Liver (tissue), 9 donors: ENCODE measurements around the gene CLCN2. TPM values are rescaled to one million over a fixed set of nuclear protein-coding genes. Genes with fewer than 3 reads are reported as not detected.

Experiments used
- DNase-seq: peaks from one replicate; pipeline ENCODE4 v3.0.0-alpha.2; 2017; ENCODE audit warnings: low spot score
- H3K27ac ChIP-seq, 2 donors: one replicate each; pipeline ENCODE4 v1.7.0; 2013; ENCODE audit warnings: inconsistent platforms in 2 of 2, low read length in 2 of 2, control low read depth in 1 of 2, low read depth in 1 of 2, mild to moderate bottlenecking in 1 of 2
- H3K27me3 ChIP-seq, 4 donors: one replicate each; pipeline versions ENCODE4 v1.6.1 to v1.7.0; 2013; ENCODE audit warnings: low read length in 3 of 4, inconsistent platforms in 1 of 4, mild to moderate bottlenecking in 1 of 4, moderate library complexity in 1 of 4; ENCODE audit not compliant: control insufficient read depth in 4 of 4, insufficient read depth in 4 of 4
- H3K36me3 ChIP-seq, 4 donors: one replicate each; pipeline versions ENCODE4 v1.6.1 to v1.7.0; 2013; ENCODE audit warnings: low read length in 3 of 4, mild to moderate bottlenecking in 3 of 4, low read depth in 1 of 4, moderate library complexity in 1 of 4; ENCODE audit not compliant: control insufficient read depth in 4 of 4, insufficient read depth in 3 of 4
- H3K4me1 ChIP-seq, 4 donors: one replicate each; pipeline versions ENCODE4 v1.6.1 to v1.7.0; 2013; ENCODE audit warnings: low read length in 3 of 4, mild to moderate bottlenecking in 3 of 4, moderate library complexity in 1 of 4; ENCODE audit not compliant: control insufficient read depth in 4 of 4, insufficient read depth in 4 of 4
- H3K4me3 ChIP-seq, 3 donors: one replicate each; pipeline versions ENCODE4 v1.6.1 to v1.7.0; 2013; ENCODE audit warnings: low read length in 3 of 3, control low read depth in 1 of 3, low read depth in 1 of 3, mild to moderate bottlenecking in 1 of 3
- H3K9ac ChIP-seq, 2 donors: one replicate each; pipeline ENCODE4 v1.7.0; 2013; ENCODE audit warnings: low read length in 2 of 2, mild to moderate bottlenecking in 2 of 2, moderate library complexity in 2 of 2, control low read depth in 1 of 2, low read depth in 1 of 2
- H3K9me3 ChIP-seq, 4 donors: one replicate each; pipeline versions ENCODE4 v1.6.1 to v1.7.0; 2013; ENCODE audit warnings: low read length in 3 of 4; ENCODE audit not compliant: control insufficient read depth in 4 of 4
- EGR1 ChIP-seq, 2 donors: IDR thresholded peaks; 2 replicates each; pipeline ENCODE4 v1.6.1; 2016 to 2018; ENCODE audit warnings: antibody characterized with exemption in 2 of 2, low read depth in 2 of 2
- FOXA1 ChIP-seq: IDR thresholded peaks from 2 replicates; pipeline ENCODE4 v1.6.1; 2016; ENCODE audit warnings: antibody characterized with exemption
- FOXA2 ChIP-seq: IDR thresholded peaks from 2 replicates; pipeline ENCODE4 v1.6.1; 2016; ENCODE audit warnings: antibody characterized with exemption
- GABPA ChIP-seq, 2 donors: IDR thresholded peaks in 1 of 2; conservative IDR thresholded peaks in 1 of 2; 2 replicates each; pipeline ENCODE4 v1.6.1; 2016; ENCODE audit warnings: antibody characterized with exemption in 2 of 2, mild to moderate bottlenecking in 1 of 2, moderate library complexity in 1 of 2
- HNF4A ChIP-seq, 2 donors: conservative IDR thresholded peaks; 2 replicates each; pipeline ENCODE4 v1.6.1; 2016; ENCODE audit warnings: antibody characterized with exemption in 2 of 2, mild to moderate bottlenecking in 2 of 2
- HNF4G ChIP-seq: IDR thresholded peaks from 2 replicates; pipeline ENCODE4 v1.6.1; 2016; ENCODE audit warnings: antibody characterized with exemption
- JUND ChIP-seq, 2 donors: IDR thresholded peaks; 2 replicates each; pipeline ENCODE4 v1.6.1; 2016; ENCODE audit warnings: antibody characterized with exemption in 2 of 2
- NR2F2 ChIP-seq: IDR thresholded peaks from 2 replicates; pipeline ENCODE4 v1.6.1; 2016; ENCODE audit warnings: antibody characterized with exemption
- RAD21 ChIP-seq, 2 donors: IDR thresholded peaks; 2 replicates each; pipeline ENCODE4 v1.6.1; 2016; ENCODE audit warnings: antibody characterized with exemption in 2 of 2, mild to moderate bottlenecking in 2 of 2
- RXRA ChIP-seq, 2 donors: IDR thresholded peaks; 2 replicates each; pipeline ENCODE4 v1.6.1; 2017 to 2018; ENCODE audit warnings: antibody characterized with exemption in 2 of 2, mild to moderate bottlenecking in 1 of 2
- SP1 ChIP-seq: IDR thresholded peaks from 2 replicates; pipeline ENCODE4 v1.6.1; 2018; ENCODE audit warnings: antibody characterized with exemption, mild to moderate bottlenecking
- TAF1 ChIP-seq: conservative IDR thresholded peaks from 2 replicates; pipeline ENCODE4 v1.6.1; 2016; ENCODE audit warnings: antibody characterized with exemption, mild to moderate bottlenecking
- YY1 ChIP-seq: IDR thresholded peaks from 2 replicates; pipeline ENCODE4 v1.6.1; 2016; ENCODE audit warnings: antibody characterized with exemption, mild to moderate bottlenecking
- ZBTB33 ChIP-seq: IDR thresholded peaks from 2 replicates; pipeline ENCODE4 v1.6.1; 2016; ENCODE audit warnings: antibody characterized with exemption
- WGBS: extraction: QIAGEN DNeasy Blood & Tissue Kit; methylation state at CpG from one replicate; pipeline ENCODE4 v1.1.7; 2013; 5-methylcytosine and 5-hydroxymethylcytosine counted together
- polyA plus RNA-seq, 2 donors: library from polyadenylated mRNA; stranded (reverse) in 1 of 2; unstranded in 1 of 2; fragments of 200-250 nt in 1 of 2; fragments of >200 nt in 1 of 2; fragmentation: Nextera tagmentation in 1 of 2; extraction: Ambion mirVana in 1 of 2; gene quantifications; one replicate each; pipeline versions ENCODE4 v1.2.1 to v1.2.3, GENCODE V29; 2013 to 2015
- total RNA-seq, 2 donors: library from RNA; depleted of rRNA; stranded (reverse); fragments of >200 nt; gene quantifications; one replicate each; pipeline ENCODE4 v1.2.3, GENCODE V29; 2014
- TF ChIP-seq, protein P1 (sequence below): IDR thresholded peaks from 2 replicates; pipeline ENCODE4 v1.6.1; 2016; ENCODE audit warnings: antibody characterized with exemption, mild to moderate bottlenecking
- TF ChIP-seq, protein P2 (sequence below): fragments of 150-350 bp; IDR thresholded peaks from 2 replicates; pipeline ENCODE4 v1.5.1; 2017; ENCODE audit warnings: improper control_type of control experiment, low read depth, low read length; ENCODE audit not compliant: missing input control
- TF ChIP-seq, protein P3 (sequence below): IDR thresholded peaks from 2 replicates; pipeline ENCODE4 v1.6.1; 2016; ENCODE audit warnings: antibody characterized with exemption
- TF ChIP-seq, protein P4 (sequence below): IDR thresholded peaks from 2 replicates; pipeline ENCODE4 v1.6.1; 2016; ENCODE audit warnings: antibody characterized with exemption
- donor health status: healthy.
- donor health status: healthy.
- donor health status: healthy.
- donor health status: healthy.
- donor health status: healthy.

Gene CLCN2
- total and polyA plus RNA-seq, 4 donors: 1.1 to 3.9 (median 2.6) TPM

DNA sequence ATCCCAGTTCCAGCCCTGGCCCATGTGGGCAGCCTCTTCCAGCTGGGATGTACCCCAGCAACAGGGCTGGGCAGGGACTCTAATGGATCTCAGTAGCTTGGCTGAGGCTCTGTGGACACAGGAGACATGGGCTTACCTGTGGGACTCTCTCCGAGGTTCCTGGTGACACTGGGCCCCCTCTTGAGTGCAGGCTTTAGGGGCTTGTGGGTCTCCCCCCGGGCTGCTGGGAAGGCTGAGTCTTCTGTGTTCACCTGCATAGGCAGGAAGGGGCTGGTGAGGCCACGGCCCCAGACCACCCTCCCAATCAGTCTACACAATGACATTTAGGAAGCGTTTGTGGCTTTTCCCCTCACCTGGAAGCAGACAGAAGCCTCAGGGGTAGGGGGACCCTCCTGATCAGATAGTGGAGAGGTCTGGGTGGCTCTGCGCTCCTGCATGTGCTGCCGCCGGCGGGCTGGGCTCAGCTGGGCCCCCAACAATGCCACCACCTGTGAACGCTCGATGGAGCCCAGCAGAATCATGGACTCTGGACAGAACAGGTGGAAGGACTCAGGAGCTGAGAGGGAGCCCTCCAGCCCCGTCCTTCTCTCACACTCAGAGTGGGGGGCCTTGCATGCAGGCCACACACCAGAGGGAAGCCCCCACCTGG, 8.4 kb downstream of the CLCN2 start:
- TF ChIP-seq TAF1 (no peak), GABPA (IDR thresholded peaks at IDR 0.05 in 1 of 2, conservative IDR thresholded peaks at IDR 0.05 in 1 of 2) (no peak), HNF4G (no peak), FOXA1 (no peak), JUND (IDR thresholded peaks at IDR 0.05) (no peak), ZBTB33 (no peak), YY1 (no peak), RXRA (IDR thresholded peaks at IDR 0.05) (no peak), EGR1 (IDR thresholded peaks at IDR 0.05; ENCODE audit: low read depth in 2 of 2) (no peak)
- TF ChIP-seq, protein P1, sequence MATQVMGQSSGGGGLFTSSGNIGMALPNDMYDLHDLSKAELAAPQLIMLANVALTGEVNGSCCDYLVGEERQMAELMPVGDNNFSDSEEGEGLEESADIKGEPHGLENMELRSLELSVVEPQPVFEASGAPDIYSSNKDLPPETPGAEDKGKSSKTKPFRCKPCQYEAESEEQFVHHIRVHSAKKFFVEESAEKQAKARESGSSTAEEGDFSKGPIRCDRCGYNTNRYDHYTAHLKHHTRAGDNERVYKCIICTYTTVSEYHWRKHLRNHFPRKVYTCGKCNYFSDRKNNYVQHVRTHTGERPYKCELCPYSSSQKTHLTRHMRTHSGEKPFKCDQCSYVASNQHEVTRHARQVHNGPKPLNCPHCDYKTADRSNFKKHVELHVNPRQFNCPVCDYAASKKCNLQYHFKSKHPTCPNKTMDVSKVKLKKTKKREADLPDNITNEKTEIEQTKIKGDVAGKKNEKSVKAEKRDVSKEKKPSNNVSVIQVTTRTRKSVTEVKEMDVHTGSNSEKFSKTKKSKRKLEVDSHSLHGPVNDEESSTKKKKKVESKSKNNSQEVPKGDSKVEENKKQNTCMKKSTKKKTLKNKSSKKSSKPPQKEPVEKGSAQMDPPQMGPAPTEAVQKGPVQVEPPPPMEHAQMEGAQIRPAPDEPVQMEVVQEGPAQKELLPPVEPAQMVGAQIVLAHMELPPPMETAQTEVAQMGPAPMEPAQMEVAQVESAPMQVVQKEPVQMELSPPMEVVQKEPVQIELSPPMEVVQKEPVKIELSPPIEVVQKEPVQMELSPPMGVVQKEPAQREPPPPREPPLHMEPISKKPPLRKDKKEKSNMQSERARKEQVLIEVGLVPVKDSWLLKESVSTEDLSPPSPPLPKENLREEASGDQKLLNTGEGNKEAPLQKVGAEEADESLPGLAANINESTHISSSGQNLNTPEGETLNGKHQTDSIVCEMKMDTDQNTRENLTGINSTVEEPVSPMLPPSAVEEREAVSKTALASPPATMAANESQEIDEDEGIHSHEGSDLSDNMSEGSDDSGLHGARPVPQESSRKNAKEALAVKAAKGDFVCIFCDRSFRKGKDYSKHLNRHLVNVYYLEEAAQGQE: no peak
- peaks cover 0 to 2% (median 0%) of the 10 kb centered on the region in 4 donors for H3K36me3 ChIP-seq
- no peak overlapping the region for H3K4me3 ChIP-seq
- WGBS: 94% methylated on average over 11 of the region's 11 CpGs
- H3K9ac ChIP-seq: no peak overlapping the region
- H3K27ac ChIP-seq: no peak overlapping the region
- no peaks in the 10 kb centered on the region for H3K27me3 ChIP-seq
- H3K4me1 ChIP-seq: peaks cover 8 to 17% (median 14%) of the 10 kb centered on the region in 4 donors
- no peaks in the 10 kb centered on the region for H3K9me3 ChIP-seq
- DNase-seq: no peak

GRCh38 chr3:184352149-184352785, 9.1 kb downstream of the CLCN2 start:
- H3K9ac ChIP-seq: no peak overlapping the region
- peaks cover 8 to 17% (median 14%) of the 10 kb centered on the region in 4 donors for H3K4me1 ChIP-seq
- no peaks in the 10 kb centered on the region for H3K27me3 ChIP-seq
- H3K4me3 ChIP-seq: no peak overlapping the region
- H3K9me3 ChIP-seq: no peaks in the 10 kb centered on the region
- peak overlapping the region; percentile 51 for H3K27ac ChIP-seq
- peaks cover 0 to 2% (median 0%) of the 10 kb centered on the region in 4 donors for H3K36me3 ChIP-seq
- DNase-seq: no peak
- 56% methylated on average over 15 of the region's 15 CpGs for WGBS
- TF ChIP-seq YY1: no peak
- TF ChIP-seq, protein P2, sequence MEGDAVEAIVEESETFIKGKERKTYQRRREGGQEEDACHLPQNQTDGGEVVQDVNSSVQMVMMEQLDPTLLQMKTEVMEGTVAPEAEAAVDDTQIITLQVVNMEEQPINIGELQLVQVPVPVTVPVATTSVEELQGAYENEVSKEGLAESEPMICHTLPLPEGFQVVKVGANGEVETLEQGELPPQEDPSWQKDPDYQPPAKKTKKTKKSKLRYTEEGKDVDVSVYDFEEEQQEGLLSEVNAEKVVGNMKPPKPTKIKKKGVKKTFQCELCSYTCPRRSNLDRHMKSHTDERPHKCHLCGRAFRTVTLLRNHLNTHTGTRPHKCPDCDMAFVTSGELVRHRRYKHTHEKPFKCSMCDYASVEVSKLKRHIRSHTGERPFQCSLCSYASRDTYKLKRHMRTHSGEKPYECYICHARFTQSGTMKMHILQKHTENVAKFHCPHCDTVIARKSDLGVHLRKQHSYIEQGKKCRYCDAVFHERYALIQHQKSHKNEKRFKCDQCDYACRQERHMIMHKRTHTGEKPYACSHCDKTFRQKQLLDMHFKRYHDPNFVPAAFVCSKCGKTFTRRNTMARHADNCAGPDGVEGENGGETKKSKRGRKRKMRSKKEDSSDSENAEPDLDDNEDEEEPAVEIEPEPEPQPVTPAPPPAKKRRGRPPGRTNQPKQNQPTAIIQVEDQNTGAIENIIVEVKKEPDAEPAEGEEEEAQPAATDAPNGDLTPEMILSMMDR: no peak
- TF ChIP-seq JUND (IDR thresholded peaks at IDR 0.05): peak in 1 of 2 donors; percentile 58
- TF ChIP-seq, protein P3, sequence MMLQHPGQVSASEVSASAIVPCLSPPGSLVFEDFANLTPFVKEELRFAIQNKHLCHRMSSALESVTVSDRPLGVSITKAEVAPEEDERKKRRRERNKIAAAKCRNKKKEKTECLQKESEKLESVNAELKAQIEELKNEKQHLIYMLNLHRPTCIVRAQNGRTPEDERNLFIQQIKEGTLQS: no peak
- peak in 1 of 2 donors; percentile 11 for TF ChIP-seq RAD21 (IDR thresholded peaks at IDR 0.05)
- TF ChIP-seq, protein P4, sequence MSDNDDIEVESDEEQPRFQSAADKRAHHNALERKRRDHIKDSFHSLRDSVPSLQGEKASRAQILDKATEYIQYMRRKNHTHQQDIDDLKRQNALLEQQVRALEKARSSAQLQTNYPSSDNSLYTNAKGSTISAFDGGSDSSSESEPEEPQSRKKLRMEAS: no peak
- peak; percentile 67 for TF ChIP-seq HNF4G
- peak; percentile 51 to 57 for TF ChIP-seq RXRA (IDR thresholded peaks at IDR 0.05)
- TF ChIP-seq EGR1 (IDR thresholded peaks at IDR 0.05; ENCODE audit: low read depth in 2 of 2): no peak
- no peak for TF ChIP-seq TAF1
- no peak for TF ChIP-seq NR2F2
- no peak for TF ChIP-seq FOXA1
- no peak for TF ChIP-seq GABPA (IDR thresholded peaks at IDR 0.05 in 1 of 2, conservative IDR thresholded peaks at IDR 0.05 in 1 of 2)
- no peak for TF ChIP-seq ZBTB33
- TF ChIP-seq SP1: peak; percentile 87
- no peak for TF ChIP-seq FOXA2
- peak; percentile 88 to 90 for TF ChIP-seq HNF4A (conservative IDR thresholded peaks at IDR 0.05)
